H1 (cell line): ENCODE measurements around the gene HOXB4. TPM values are rescaled to one million over a fixed set of nuclear protein-coding genes. Genes with fewer than 3 reads are reported as not detected.

Experiments used
- CTCF ChIA-PET: fragments of 300-600 bp; sonication (Branson Sonifier 250); formaldehyde crosslinking; loops from one replicate; lab custom pipeline; 2021; ENCODE audit not compliant: partially characterized antibody; lab: Charles Lee
- POLR2A ChIA-PET: fragments of 300-600 bp; sonication (Branson Sonifier 250); formaldehyde crosslinking; loops from one replicate; lab custom pipeline; 2021; ENCODE audit warnings: inconsistent platforms; ENCODE audit not compliant: partially characterized antibody; lab: Charles Lee
- DNase-seq, 2 experiments: peaks; one replicate each; pipeline versions ENCODE4 v3.0.0 to v3.0.0-alpha.2; 2010 to 2022; ENCODE audit warnings: low spot score in 2 of 2, low read depth in 1 of 2, mixed read lengths in 1 of 2
- FAIRE-seq: peaks from 2 replicates; lab custom pipeline; 2011; peaks lifted over from hg19 to GRCh38; lab: Jason Lieb, UNC
- H2AFZ ChIP-seq: 2 replicates; pipeline ENCODE4 v1.8.1; 2012; ENCODE audit warnings: low read length, inconsistent platforms
- H2AK5ac ChIP-seq: 2 replicates; pipeline ENCODE4 v1.6.1; 2013; ENCODE audit warnings: low read depth, low read length
- H2BK120ac ChIP-seq: replicated peaks from 2 replicates; pipeline ENCODE3; 2013; ENCODE audit warnings: low read depth, low read length, inconsistent platforms
- H2BK12ac ChIP-seq: 2 replicates; pipeline ENCODE4 v1.6.1; 2013; ENCODE audit warnings: low read depth, low read length
- H2BK15ac ChIP-seq: 2 replicates; pipeline ENCODE4 v1.6.1; 2013; ENCODE audit warnings: low read length
- H2BK20ac ChIP-seq: 2 replicates; pipeline ENCODE4 v1.6.1; 2013; ENCODE audit warnings: low read length
- H2BK5ac ChIP-seq: 2 replicates; pipeline ENCODE4 v1.6.1; 2013; ENCODE audit warnings: low read depth, low read length
- H3K14ac ChIP-seq: 2 replicates; pipeline ENCODE4 v1.6.1; 2013; ENCODE audit warnings: inconsistent platforms; ENCODE audit not compliant: insufficient read length
- H3K18ac ChIP-seq: 2 replicates; pipeline ENCODE4 v1.6.1; 2013; ENCODE audit warnings: low read length; ENCODE audit errors: extremely low read depth
- H3K23ac ChIP-seq: 2 replicates; pipeline ENCODE4 v1.6.1; 2013; ENCODE audit warnings: inconsistent platforms; ENCODE audit not compliant: insufficient read length
- H3K23me2 ChIP-seq: 2 replicates; pipeline ENCODE4 v1.6.1; 2013; ENCODE audit warnings: low read depth, low read length
- H3K27ac ChIP-seq: 2 replicates; pipeline ENCODE4 v1.6.1; 2011; ENCODE audit warnings: low read depth, low read length, inconsistent platforms
- H3K27me3 ChIP-seq, 4 experiments: replicated peaks in 1 of 4; 1 replicate in 1 of 4; 2 replicates in 3 of 4; pipeline versions ENCODE4 v1.6.1 to v1.8.1; 2011 to 2013; ENCODE audit warnings: low read length in 3 of 4, mild to moderate bottlenecking in 3 of 4, inconsistent platforms in 2 of 4, mixed read lengths in 2 of 4, moderate library complexity in 1 of 4; ENCODE audit not compliant: control insufficient read depth in 3 of 4, insufficient read depth in 3 of 4; ENCODE audit errors: extremely low read depth in 1 of 4
- H3K36me3 ChIP-seq, 4 experiments: 2 replicates each; pipeline versions ENCODE4 v1.6.1 to v1.8.1; 2011 to 2013; ENCODE audit warnings: mild to moderate bottlenecking in 4 of 4, low read length in 3 of 4, moderate library complexity in 2 of 4, control low read depth in 1 of 4, inconsistent platforms in 1 of 4; ENCODE audit not compliant: insufficient read depth in 4 of 4, control insufficient read depth in 2 of 4
- H3K4ac ChIP-seq: replicated peaks from 2 replicates; pipeline ENCODE3; 2013; ENCODE audit warnings: low read length, low read depth, mixed read lengths, inconsistent platforms; ENCODE audit not compliant: insufficient read length
- H3K4me1 ChIP-seq, 4 experiments: replicated peaks in 1 of 4; 1 replicate in 1 of 4; 2 replicates in 3 of 4; pipeline versions ENCODE4 v1.6.1 to v1.8.1; 2011 to 2013; ENCODE audit warnings: low read length in 3 of 4, inconsistent platforms in 2 of 4, mixed read lengths in 1 of 4; ENCODE audit not compliant: insufficient read depth in 4 of 4, control insufficient read depth in 3 of 4
- H3K4me2 ChIP-seq, 2 experiments: 2 replicates each; pipeline versions ENCODE4 v1.6.1 to v1.8.1; 2011 to 2013; ENCODE audit warnings: low read depth in 2 of 2, low read length in 2 of 2, control low read depth in 1 of 2, inconsistent platforms in 1 of 2, mild to moderate bottlenecking in 1 of 2; ENCODE audit not compliant: insufficient read depth in 1 of 2
- H3K4me3 ChIP-seq, 4 experiments: fragments of 200-600, 300-600 bp in 1 of 4; sonication (generic), shearing (Covaris generic), sonication (Bioruptor Twin) in 1 of 4; 2 replicates each; pipeline versions ENCODE4 v1.5.1 to v1.8.1; 2011 to 2016; ENCODE audit warnings: low read length in 4 of 4, low read depth in 3 of 4, control low read depth in 2 of 4, inconsistent platforms in 2 of 4, mild to moderate bottlenecking in 2 of 4, mixed read lengths in 1 of 4, moderate library complexity in 1 of 4; ENCODE audit not compliant: insufficient read depth in 2 of 4; ENCODE audit errors: extremely low read depth in 1 of 4
- H3K56ac ChIP-seq: replicated peaks from 2 replicates; pipeline ENCODE3; 2013; ENCODE audit warnings: low read depth, mild to moderate bottlenecking, mixed read lengths, low read length, inconsistent platforms; ENCODE audit not compliant: insufficient read length
- H3K79me1 ChIP-seq: 2 replicates; pipeline ENCODE4 v1.6.1; 2013; ENCODE audit warnings: low read depth, low read length, control low read depth
- H3K79me2 ChIP-seq, 2 experiments: 2 replicates each; pipeline versions ENCODE4 v1.6.1 to v1.8.1; 2012 to 2013; ENCODE audit warnings: low read length in 2 of 2, mild to moderate bottlenecking in 2 of 2, inconsistent platforms in 1 of 2; ENCODE audit not compliant: insufficient read depth in 2 of 2, control insufficient read depth in 1 of 2
- H3K9ac ChIP-seq, 4 experiments: replicated peaks in 1 of 4; 1 replicate in 1 of 4; 2 replicates in 3 of 4; pipeline versions ENCODE4 v1.6.1 to v1.8.1; 2011 to 2013; ENCODE audit warnings: low read depth in 3 of 4, low read length in 3 of 4, control low read depth in 2 of 4, mild to moderate bottlenecking in 2 of 4, moderate library complexity in 2 of 4, inconsistent platforms in 1 of 4; ENCODE audit errors: extremely low read depth in 1 of 4
- H3K9me3 ChIP-seq, 2 experiments: 2 replicates each; pipeline versions ENCODE4 v1.6.1 to v1.8.1; 2012 to 2013; ENCODE audit warnings: mild to moderate bottlenecking in 2 of 2, moderate library complexity in 2 of 2, control low read depth in 1 of 2, inconsistent platforms in 1 of 2, low read depth in 1 of 2, low read length in 1 of 2, mixed read lengths in 1 of 2; ENCODE audit not compliant: insufficient read depth in 2 of 2
- H4K20me1 ChIP-seq, 2 experiments: replicated peaks in 1 of 2; 2 replicates each; pipeline versions ENCODE3 to v1.8.1; 2011 to 2013; ENCODE audit warnings: inconsistent platforms in 2 of 2, low read length in 2 of 2, mild to moderate bottlenecking in 1 of 2; ENCODE audit not compliant: insufficient read depth in 2 of 2, control insufficient read depth in 1 of 2
- H4K5ac ChIP-seq: 2 replicates; pipeline ENCODE4 v1.6.1; 2013; ENCODE audit warnings: low read length, low read depth, mixed read lengths, inconsistent platforms; ENCODE audit not compliant: insufficient read length
- H4K8ac ChIP-seq: 2 replicates; pipeline ENCODE4 v1.8.0; 2013; ENCODE audit warnings: mild to moderate bottlenecking, moderate library complexity, low read length, inconsistent platforms; ENCODE audit not compliant: insufficient read depth; ENCODE audit errors: extremely low read depth
- H4K91ac ChIP-seq: replicated peaks from 2 replicates; pipeline ENCODE3; 2013; ENCODE audit warnings: low read length, mixed read lengths, inconsistent platforms; ENCODE audit not compliant: insufficient read length
- CHD1 ChIP-seq: IDR thresholded peaks from 2 replicates; pipeline ENCODE4 v1.6.1; 2012; ENCODE audit warnings: low read depth, low read length, improper control_type of control experiment
- CHD2 ChIP-seq: IDR thresholded peaks from 2 replicates; pipeline ENCODE4 v1.6.1; 2012; ENCODE audit warnings: low read length, improper control_type of control experiment
- JUND ChIP-seq: IDR thresholded peaks from 2 replicates; pipeline ENCODE4 v1.6.1; 2011; ENCODE audit warnings: mild to moderate bottlenecking, improper control_type of control experiment, low read length
- NANOG ChIP-seq: IDR thresholded peaks from 2 replicates; pipeline ENCODE4 v1.6.1; 2011; ENCODE audit warnings: low read length, low read depth, mild to moderate bottlenecking, inconsistent platforms; ENCODE audit not compliant: insufficient read depth, poor library complexity, severe bottlenecking
- POU5F1 ChIP-seq: IDR thresholded peaks from 2 replicates; pipeline ENCODE4 v1.6.1; 2011; ENCODE audit warnings: low read depth, mild to moderate bottlenecking, low read length, moderate library complexity
- RFX5 ChIP-seq: IDR thresholded peaks from 2 replicates; pipeline ENCODE4 v1.6.1; 2011; ENCODE audit warnings: low read depth, low read length, improper control_type of control experiment, borderline replicate concordance
- SIN3A ChIP-seq, 2 experiments: IDR thresholded peaks in 1 of 2; conservative IDR thresholded peaks in 1 of 2; 2 replicates each; pipeline ENCODE4 v1.6.1; 2011 to 2012; ENCODE audit warnings: low read length in 2 of 2, improper control_type of control experiment in 1 of 2, low read depth in 1 of 2, mild to moderate bottlenecking in 1 of 2
- SIX5 ChIP-seq: IDR thresholded peaks from 2 replicates; pipeline ENCODE4 v1.6.1; 2011; ENCODE audit warnings: mild to moderate bottlenecking, low read depth, low read length
- SP1 ChIP-seq: IDR thresholded peaks from 2 replicates; pipeline ENCODE4 v1.6.1; 2011; ENCODE audit warnings: low read depth, low read length
- SUZ12 ChIP-seq: fragments of 200-600 bp; sonication (generic); IDR thresholded peaks from 2 replicates; pipeline ENCODE4 v1.6.1; 2012; ENCODE audit warnings: mild to moderate bottlenecking, inconsistent platforms, low read length, moderate library complexity, mixed read lengths
- WGBS, 2 experiments: shearing (Covaris generic) in 1 of 2; methylation state at CpG; one replicate each; pipeline versions ENCODE4 v1.1.6 to v1.1.7; 2013 to 2015; ENCODE audit warnings: low lambda C conversion rate in 2 of 2, mixed read lengths in 2 of 2, inconsistent platforms in 1 of 2, low coverage in 1 of 2, missing lambda C conversion rate in 1 of 2; ENCODE audit not compliant: insufficient replicate concordance in 2 of 2, insufficient coverage in 1 of 2, insufficient read length in 1 of 2; ENCODE audit errors: extremely low coverage in 1 of 2, missing lambda C conversion rate in 1 of 2; 5-methylcytosine and 5-hydroxymethylcytosine counted together
- polyA plus RNA-seq, 7 experiments: library from polyadenylated mRNA; depleted of rRNA in 3 of 7; stranded (reverse) in 5 of 7; unstranded in 2 of 7; fragments of >200 nt in 5 of 7; fragments of 200-250 nt in 2 of 7; gene quantifications; 1 replicate in 5 of 7; 2 replicates in 1 of 7; 4 replicates in 1 of 7; pipeline versions ENCODE4 v1.2.1 to v1.2.3, GENCODE V29; 2011 to 2013; ENCODE audit warnings: missing spikeins in 2 of 7, mixed read lengths in 2 of 7
- total RNA-seq: library from RNA; stranded (reverse); fragmentation: NEBNext Ultra II Directional; extraction: Animal tissue kit (Norgen Biotek cat#: 25700); gene quantifications from 2 replicates; pipeline ENCODE4 v1.2.1, GENCODE V29; 2021
- TF ChIP-seq, protein P1 (sequence below): IDR thresholded peaks from 2 replicates; pipeline ENCODE4 v1.6.1; 2011; ENCODE audit warnings: low read length, improper control_type of control experiment

Gene HOXB4
- total and polyA plus RNA-seq, 2 of the 8 experiments (the other 6 are each of a cell fraction or from before 2014, with no cell fraction given): not detected

DNA sequence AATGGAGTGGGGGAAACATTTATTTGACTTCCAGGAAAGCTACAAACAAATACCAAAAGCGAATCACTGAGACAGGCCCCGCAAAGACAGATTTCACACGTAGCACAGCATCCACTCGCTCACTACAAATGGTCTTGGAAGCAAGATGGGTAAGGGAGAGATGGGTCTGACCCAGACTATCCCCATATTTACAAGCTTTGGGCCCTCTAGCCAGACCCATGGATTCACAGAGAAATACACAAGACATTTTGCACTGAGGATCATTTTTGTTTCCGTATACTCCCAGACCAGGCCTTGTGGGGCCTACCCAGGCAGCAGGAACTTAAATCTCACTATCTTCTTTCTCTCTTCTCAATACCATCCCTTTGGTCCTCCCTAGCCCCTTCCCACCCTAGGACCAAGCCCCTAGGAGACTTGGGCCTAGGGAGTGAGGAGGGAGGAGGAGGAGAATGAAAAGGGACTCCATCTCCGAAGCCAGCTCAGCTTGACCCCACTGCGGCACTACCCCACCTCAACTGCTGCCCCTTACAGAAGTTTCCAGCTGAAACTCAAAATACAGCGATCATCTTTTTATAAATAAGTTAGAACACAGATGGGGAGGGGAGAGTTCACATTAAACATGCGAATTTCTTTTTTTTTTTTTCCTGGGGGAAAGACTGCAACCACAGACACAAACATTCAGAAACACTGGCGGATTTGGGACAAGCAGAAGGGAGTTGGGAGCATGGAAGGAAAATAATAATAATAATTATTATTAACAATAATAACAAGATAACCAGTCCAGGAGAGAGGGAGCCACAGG is 13.3 kb upstream of the HOXB4 start:
- H3K56ac ChIP-seq: no peak overlapping the region
- H3K79me2 ChIP-seq: no peaks in the 10 kb centered on the region
- no peak overlapping the region for H3K4ac ChIP-seq
- no peak overlapping the region for H2BK120ac ChIP-seq
- H4K20me1 ChIP-seq: peaks cover 28 to 39% of the 10 kb centered on the region in 2 experiments
- no peak overlapping the region for H4K8ac ChIP-seq
- H2BK12ac ChIP-seq: peak overlapping the region; percentile 80; the same call in 1 of the 2 replicates
- no peaks in the 10 kb centered on the region for H3K79me1 ChIP-seq
- no peaks in the 10 kb centered on the region; the same call in 1 of the 2 replicates for H3K23me2 ChIP-seq
- no peak overlapping the region for H2AK5ac ChIP-seq
- peaks cover 0 to 10% (median 3%) of the 10 kb centered on the region in 4 experiments; a peak in 5 of 7 replicates for H3K4me1 ChIP-seq
- H4K91ac ChIP-seq: no peak overlapping the region
- POLR2A ChIA-PET: interaction anchor here (0.6 kb wide), 1 partner anchor 213 kb away, joined by 3 read pairs; no protein-coding TSS in a partner anchor
- DNase-seq (no peak), FAIRE-seq (no peak)
- H3K9ac ChIP-seq: no peak overlapping the region
- no peak overlapping the region for H2BK15ac ChIP-seq
- no peak overlapping the region for H2AFZ ChIP-seq
- CTCF ChIA-PET: interaction anchor here (0.7 to 7.0 kb wide), 15 partner anchors 22 to 702 kb away, joined by 3 to 53 read pairs (median 5); no protein-coding TSS in a partner anchor
- H3K14ac ChIP-seq: no peak overlapping the region
- peaks cover 95 to 100% (median 99%) of the 10 kb centered on the region in 4 experiments for H3K27me3 ChIP-seq
- no peak overlapping the region for H3K18ac ChIP-seq
- no peak overlapping the region for H4K5ac ChIP-seq
- H3K23ac ChIP-seq: no peak overlapping the region
- 40% methylated on average over 10 of the region's 10 CpGs; no CpG with 5 or more reads in 1 of the 2 experiments for WGBS, 2 experiments
- H3K4me3 ChIP-seq: no peak overlapping the region
- H3K4me2 ChIP-seq: no peak overlapping the region
- no peak overlapping the region for H2BK5ac ChIP-seq
- H3K36me3 ChIP-seq: peaks cover 0 to 3% (median 0%) of the 10 kb centered on the region in 4 experiments; a peak in 1 of 8 replicates
- no peak overlapping the region for H3K27ac ChIP-seq
- H2BK20ac ChIP-seq: no peak overlapping the region
- no peaks in the 10 kb centered on the region; a peak in 1 of 4 replicates for H3K9me3 ChIP-seq
- no peak for TF ChIP-seq POU5F1
- TF ChIP-seq, protein P1, sequence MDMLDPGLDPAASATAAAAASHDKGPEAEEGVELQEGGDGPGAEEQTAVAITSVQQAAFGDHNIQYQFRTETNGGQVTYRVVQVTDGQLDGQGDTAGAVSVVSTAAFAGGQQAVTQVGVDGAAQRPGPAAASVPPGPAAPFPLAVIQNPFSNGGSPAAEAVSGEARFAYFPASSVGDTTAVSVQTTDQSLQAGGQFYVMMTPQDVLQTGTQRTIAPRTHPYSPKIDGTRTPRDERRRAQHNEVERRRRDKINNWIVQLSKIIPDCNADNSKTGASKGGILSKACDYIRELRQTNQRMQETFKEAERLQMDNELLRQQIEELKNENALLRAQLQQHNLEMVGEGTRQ: no peak
- TF ChIP-seq JUND: no peak
- TF ChIP-seq SP1: no peak
- TF ChIP-seq SIN3A (conservative IDR thresholded peaks at IDR 0.05 in 1 of 2, IDR thresholded peaks at IDR 0.05 in 1 of 2; ENCODE audit: low read depth in 1 of 2, low read length in 2 of 2): no peak
- TF ChIP-seq NANOG: no peak
- peak; percentile 68; the same call in 1 of the 2 replicates for TF ChIP-seq SUZ12
- TF ChIP-seq CHD1: no peak
- TF ChIP-seq CHD2: no peak
- no peak for TF ChIP-seq SIX5
- no peak for TF ChIP-seq RFX5
